PFSK-1 (cell line): ENCODE measurements around the gene IQUB.

ENCODE experiments used
- FOXP2 ChIP-seq: optimal IDR thresholded peaks from 2 replicates; pipeline ENCODE3; 2011; ENCODE audit warnings: borderline replicate concordance, control low read depth, inconsistent platforms; ENCODE audit not compliant: insufficient read depth; ENCODE audit errors: extremely low read length, extremely low read depth
- POLR2AphosphoS5 ChIP-seq: IDR thresholded peaks from 2 replicates; pipeline ENCODE4 v1.6.1; 2012; ENCODE audit warnings: low read depth, mild to moderate bottlenecking, control low read depth, low read length, moderate library complexity
- SIN3A ChIP-seq: IDR thresholded peaks from 2 replicates; pipeline ENCODE4 v1.6.1; 2012; ENCODE audit warnings: mild to moderate bottlenecking, low read length, moderate library complexity, borderline replicate concordance; ENCODE audit not compliant: insufficient read depth
- TAF1 ChIP-seq: IDR thresholded peaks from 2 replicates; pipeline ENCODE4 v1.6.1; 2012; ENCODE audit warnings: low read length, control low read depth, borderline replicate concordance; ENCODE audit not compliant: insufficient read depth
- TF ChIP-seq, protein P1 (sequence below), 2 experiments: IDR thresholded peaks; 2 replicates each; pipeline versions ENCODE4 v1.6.1 to v1.8.0; 2011 to 2012; ENCODE audit warnings: low read depth in 2 of 2, low read length in 2 of 2, control low read depth in 1 of 2, inconsistent platforms in 1 of 2, mild to moderate bottlenecking in 1 of 2, moderate library complexity in 1 of 2; ENCODE audit not compliant: insufficient read depth in 1 of 2

The IQUB gene

DNA sequence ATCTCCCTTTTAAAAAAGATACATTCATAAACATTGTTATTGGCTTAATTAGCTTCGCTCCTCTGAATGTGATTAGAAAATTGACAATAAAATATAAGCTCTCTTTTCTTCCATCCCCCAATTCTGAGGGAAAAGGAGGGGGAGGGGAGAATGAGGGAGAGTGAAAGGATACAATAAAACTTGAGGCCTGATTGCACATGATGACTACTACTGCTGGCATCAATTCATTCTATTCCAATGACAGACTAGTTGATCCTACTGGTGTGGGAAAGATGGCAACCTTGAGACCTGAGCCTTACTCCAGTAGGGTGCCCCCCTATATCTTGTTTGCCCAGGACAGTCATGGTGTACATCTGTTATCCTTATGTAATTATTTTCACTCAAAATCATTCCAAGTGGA lies 4.5 kb upstream of the IQUB start:
- TF ChIP-seq FOXP2: no peak
- no peak for TF ChIP-seq POLR2AphosphoS5
- TF ChIP-seq, protein P1, sequence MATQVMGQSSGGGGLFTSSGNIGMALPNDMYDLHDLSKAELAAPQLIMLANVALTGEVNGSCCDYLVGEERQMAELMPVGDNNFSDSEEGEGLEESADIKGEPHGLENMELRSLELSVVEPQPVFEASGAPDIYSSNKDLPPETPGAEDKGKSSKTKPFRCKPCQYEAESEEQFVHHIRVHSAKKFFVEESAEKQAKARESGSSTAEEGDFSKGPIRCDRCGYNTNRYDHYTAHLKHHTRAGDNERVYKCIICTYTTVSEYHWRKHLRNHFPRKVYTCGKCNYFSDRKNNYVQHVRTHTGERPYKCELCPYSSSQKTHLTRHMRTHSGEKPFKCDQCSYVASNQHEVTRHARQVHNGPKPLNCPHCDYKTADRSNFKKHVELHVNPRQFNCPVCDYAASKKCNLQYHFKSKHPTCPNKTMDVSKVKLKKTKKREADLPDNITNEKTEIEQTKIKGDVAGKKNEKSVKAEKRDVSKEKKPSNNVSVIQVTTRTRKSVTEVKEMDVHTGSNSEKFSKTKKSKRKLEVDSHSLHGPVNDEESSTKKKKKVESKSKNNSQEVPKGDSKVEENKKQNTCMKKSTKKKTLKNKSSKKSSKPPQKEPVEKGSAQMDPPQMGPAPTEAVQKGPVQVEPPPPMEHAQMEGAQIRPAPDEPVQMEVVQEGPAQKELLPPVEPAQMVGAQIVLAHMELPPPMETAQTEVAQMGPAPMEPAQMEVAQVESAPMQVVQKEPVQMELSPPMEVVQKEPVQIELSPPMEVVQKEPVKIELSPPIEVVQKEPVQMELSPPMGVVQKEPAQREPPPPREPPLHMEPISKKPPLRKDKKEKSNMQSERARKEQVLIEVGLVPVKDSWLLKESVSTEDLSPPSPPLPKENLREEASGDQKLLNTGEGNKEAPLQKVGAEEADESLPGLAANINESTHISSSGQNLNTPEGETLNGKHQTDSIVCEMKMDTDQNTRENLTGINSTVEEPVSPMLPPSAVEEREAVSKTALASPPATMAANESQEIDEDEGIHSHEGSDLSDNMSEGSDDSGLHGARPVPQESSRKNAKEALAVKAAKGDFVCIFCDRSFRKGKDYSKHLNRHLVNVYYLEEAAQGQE (IDR thresholded peaks at IDR 0.05; ENCODE audit: insufficient read depth in 1 of 2, low read depth in 2 of 2, low read length in 2 of 2): no peak
- no peak for TF ChIP-seq SIN3A
- no peak for TF ChIP-seq TAF1

DNA sequence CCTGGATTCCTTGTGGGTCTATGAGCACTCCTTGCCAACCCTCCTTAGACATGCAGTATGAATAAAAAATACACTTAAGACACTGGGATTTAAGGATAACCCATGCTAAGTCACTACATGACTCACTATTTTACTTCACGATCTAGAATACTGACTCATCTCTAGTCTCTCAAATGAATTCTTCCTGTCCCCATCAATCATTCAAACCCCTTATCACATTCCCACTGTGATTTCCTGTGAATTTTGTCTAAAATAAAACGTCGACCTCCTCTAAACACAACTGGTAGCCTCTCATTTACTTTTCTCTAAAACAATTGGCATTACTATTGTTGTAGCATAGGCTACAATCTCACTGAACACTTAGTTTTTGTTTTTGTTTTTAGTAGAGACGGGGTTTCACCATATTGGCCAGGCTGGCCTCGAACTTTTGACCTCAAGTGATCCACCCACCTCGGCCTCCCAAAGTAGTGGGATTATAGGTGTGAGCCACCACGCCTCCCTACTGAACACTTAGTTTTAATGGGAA lies 3.9 kb upstream of the IQUB start:
- TF ChIP-seq, protein P1 (IDR thresholded peaks at IDR 0.05; ENCODE audit: insufficient read depth in 1 of 2, low read depth in 2 of 2, low read length in 2 of 2): no peak
- TF ChIP-seq POLR2AphosphoS5 (no peak), SIN3A (no peak), TAF1 (no peak), FOXP2 (no peak)

DNA sequence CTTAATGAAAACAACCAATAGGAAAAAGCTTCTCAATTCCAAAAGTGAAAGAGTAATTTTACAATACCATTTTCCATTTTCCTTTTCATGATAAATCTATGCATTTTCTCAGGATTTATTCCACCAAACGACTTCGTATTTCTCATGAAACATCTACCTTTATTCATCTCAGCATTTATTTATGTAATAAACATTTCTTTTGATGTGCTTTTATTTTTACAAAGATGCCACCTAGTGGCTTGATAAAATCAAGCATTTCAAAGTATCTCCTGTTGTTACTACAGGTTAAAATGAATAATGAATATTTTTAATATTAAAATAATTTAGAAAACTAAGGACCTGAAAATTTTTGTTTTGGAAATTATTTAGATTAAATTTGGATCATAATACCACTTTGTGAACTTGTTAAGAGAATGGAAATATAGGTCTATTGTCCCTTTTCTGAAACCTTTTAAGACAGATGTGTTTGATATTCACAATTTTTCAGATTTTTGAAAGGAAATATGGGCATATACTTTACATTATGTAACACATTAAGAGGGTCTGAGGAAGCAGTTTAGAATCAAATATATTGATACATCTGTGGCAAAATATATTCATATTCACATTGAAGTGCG lies 2.7 kb upstream of the IQUB start:
- TF ChIP-seq FOXP2 (no peak), SIN3A (no peak), POLR2AphosphoS5 (no peak), TAF1 (no peak)
- TF ChIP-seq, protein P1 (IDR thresholded peaks at IDR 0.05; ENCODE audit: insufficient read depth in 1 of 2, low read depth in 2 of 2, low read length in 2 of 2): no peak

DNA sequence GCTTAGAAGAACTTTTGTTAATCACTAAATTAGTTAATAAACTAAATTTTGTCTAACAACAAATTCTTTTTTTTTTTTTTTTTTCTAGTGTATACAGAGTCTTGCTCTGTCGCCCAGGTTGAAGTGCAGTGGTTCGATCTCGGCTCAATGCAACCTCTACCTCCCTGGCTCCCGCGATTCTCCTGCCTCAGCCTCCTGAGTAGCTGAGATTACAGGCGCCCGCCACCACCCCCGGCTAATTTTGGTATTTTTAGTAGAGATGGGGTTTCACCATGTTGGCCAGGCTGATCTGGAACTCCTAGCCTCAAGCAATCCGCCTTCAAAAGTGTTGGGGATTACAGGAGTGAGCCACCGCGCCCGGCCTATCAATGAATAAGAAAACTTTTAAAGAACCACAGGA lies 1.1 kb upstream of the IQUB start:
- TF ChIP-seq FOXP2 (no peak), POLR2AphosphoS5 (no peak), TAF1 (no peak), SIN3A (no peak)
- TF ChIP-seq, protein P1 (IDR thresholded peaks at IDR 0.05; ENCODE audit: insufficient read depth in 1 of 2, low read depth in 2 of 2, low read length in 2 of 2): no peak
